Neural crest cell (in vitro differentiated cells): Measurements from ENCODE around the gene METAP1D. TPM values are rescaled to one million over a fixed set of nuclear protein-coding genes. Genes with fewer than 3 reads are reported as not detected.
"Not testable (repeated sequence)": the region's sequence is repeated elsewhere in the genome, so short reads cannot be mapped to it uniquely, and the experiment has no call there.

Source experiments
- DNase-seq: peaks from one replicate; pipeline ENCODE4 v3.0.0; 2021; ENCODE audit warnings: low read depth, mixed read lengths, low spot score
- H3K27ac Mint-ChIP-seq: one replicate; pipeline ENCODE4 v1.8.0; 2021; ENCODE audit warnings: mild to moderate bottlenecking, mixed read lengths; ENCODE audit not compliant: unreplicated experiment
- H3K27me3 Mint-ChIP-seq: 2 replicates; pipeline ENCODE4 v1.8.0; 2021; ENCODE audit warnings: low read depth, mild to moderate bottlenecking, mixed read lengths
- H3K36me3 Mint-ChIP-seq: 2 replicates; pipeline ENCODE4 v1.8.0; 2021; ENCODE audit warnings: low read depth, mild to moderate bottlenecking, mixed read lengths
- H3K4me1 Mint-ChIP-seq: 2 replicates; pipeline ENCODE4 v1.8.0; 2021; ENCODE audit warnings: mixed read lengths
- H3K4me3 Mint-ChIP-seq: one replicate; pipeline ENCODE4 v1.8.0; 2021; ENCODE audit warnings: mild to moderate bottlenecking, mixed read lengths
- H3K9me3 Mint-ChIP-seq: 2 replicates; pipeline ENCODE4 v1.8.0; 2021; ENCODE audit warnings: mixed read lengths
- total RNA-seq: library from RNA; stranded (reverse); gene quantifications from 2 replicates; pipeline ENCODE4 v1.2.1, GENCODE V29; 2021
- TF ChIP-seq, protein P1 (sequence below): fragments of 200-600 bp; sonication (generic); conservative IDR thresholded peaks from 2 replicates; pipeline ENCODE4 v1.5.0; 2021; ENCODE audit warnings: antibody characterized with exemption, mild to moderate bottlenecking

Gene METAP1D
- total RNA-seq, 1 donor from 2014 or later = 11.0 TPM

DNA sequence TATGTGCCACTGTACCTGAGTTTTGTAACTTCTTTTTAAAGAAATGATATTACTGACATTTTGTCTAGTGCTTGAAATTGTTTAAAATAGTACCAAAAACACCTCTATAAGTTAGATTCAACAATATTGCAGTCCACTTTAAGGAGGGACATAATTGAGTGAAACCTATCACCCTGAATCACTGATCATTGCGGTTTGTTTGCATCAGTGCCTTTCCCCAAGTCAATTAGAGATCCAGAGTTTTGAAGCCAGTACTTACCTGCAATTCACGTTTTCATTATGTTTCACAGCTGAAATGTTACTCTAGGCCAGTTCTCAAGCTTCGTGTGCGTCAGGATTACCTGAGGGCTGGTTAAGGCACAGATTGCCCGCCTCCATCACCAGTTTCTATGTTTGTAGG is 58.9 kb downstream of the METAP1D start:
- Mint-ChIP-seq H3K36me3 (no peaks in the 10 kb centered on the region), H3K4me1 (peaks cover 42% of the 10 kb centered on the region), H3K4me3 (no peak overlapping the region)

DNA sequence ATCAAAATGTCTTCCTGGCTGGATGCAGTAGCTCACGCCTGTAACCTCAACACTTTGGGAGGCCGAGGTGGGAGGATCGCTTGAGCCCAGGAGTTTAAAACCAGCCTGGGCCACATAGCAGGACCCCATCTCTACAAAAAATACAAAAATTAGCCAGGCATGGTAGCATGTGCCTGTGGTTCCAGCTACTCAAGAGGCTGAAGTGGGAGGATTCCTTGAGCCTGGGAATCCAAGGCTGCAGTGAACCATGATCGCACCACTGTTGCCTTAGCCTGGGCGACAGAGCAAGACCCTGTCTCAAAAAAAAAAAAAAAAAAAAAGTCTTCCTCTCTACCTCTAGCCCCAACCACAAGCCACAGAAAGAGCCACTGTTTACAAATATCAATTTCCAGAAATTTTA is 60.4 kb downstream of the METAP1D start:
- not testable (repeated sequence) for DNase-seq, H3K27ac Mint-ChIP-seq

More for the DNA sequence above, 58.9 kb downstream of the METAP1D start:
- no peak for DNase-seq
- Mint-ChIP-seq H3K27me3 (no peaks in the 10 kb centered on the region), H3K9me3 (no peaks in the 10 kb centered on the region), H3K27ac (no peak overlapping the region)
- TF ChIP-seq, protein P1, sequence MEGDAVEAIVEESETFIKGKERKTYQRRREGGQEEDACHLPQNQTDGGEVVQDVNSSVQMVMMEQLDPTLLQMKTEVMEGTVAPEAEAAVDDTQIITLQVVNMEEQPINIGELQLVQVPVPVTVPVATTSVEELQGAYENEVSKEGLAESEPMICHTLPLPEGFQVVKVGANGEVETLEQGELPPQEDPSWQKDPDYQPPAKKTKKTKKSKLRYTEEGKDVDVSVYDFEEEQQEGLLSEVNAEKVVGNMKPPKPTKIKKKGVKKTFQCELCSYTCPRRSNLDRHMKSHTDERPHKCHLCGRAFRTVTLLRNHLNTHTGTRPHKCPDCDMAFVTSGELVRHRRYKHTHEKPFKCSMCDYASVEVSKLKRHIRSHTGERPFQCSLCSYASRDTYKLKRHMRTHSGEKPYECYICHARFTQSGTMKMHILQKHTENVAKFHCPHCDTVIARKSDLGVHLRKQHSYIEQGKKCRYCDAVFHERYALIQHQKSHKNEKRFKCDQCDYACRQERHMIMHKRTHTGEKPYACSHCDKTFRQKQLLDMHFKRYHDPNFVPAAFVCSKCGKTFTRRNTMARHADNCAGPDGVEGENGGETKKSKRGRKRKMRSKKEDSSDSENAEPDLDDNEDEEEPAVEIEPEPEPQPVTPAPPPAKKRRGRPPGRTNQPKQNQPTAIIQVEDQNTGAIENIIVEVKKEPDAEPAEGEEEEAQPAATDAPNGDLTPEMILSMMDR = no peak

DNA sequence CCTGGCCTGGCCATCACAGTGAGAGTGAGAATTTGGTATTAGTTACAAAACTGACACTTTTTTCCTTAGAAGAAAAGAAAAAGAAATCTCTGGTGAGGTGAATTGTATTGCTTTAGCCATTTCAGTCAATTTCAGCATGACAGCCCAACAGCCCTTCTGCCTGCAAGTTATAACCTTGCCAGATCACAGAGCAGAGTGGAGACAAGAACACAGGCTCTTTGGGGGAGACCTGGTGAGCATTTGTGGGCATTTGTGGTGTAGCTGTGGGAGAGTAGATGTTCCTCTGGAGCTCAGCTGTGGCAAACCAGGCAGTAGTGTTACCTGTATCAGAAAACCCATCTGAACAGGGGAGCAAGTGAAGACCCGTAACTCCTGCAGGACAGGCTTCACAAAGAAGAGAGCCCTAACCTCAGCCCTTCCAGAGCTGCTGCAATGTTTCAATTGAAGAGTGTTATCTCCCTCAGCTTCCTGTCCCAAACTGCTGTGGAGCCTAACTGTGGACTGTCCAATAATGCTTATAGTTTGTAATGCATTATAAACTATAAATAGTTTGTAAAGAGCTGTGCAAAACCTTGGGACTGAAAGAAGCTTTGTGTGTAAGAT is 62.8 kb downstream of the METAP1D start:
- Mint-ChIP-seq H3K27ac (no peak overlapping the region), H3K4me3 (peak overlapping the region; percentile 56), H3K36me3 (no peaks in the 10 kb centered on the region), H3K27me3 (no peaks in the 10 kb centered on the region), H3K4me1 (peaks cover 50% of the 10 kb centered on the region), H3K9me3 (no peaks in the 10 kb centered on the region)
- no peak for DNase-seq
- TF ChIP-seq, protein P1 = no peak

More for the DNA sequence above, 60.4 kb downstream of the METAP1D start:
- not testable (repeated sequence) for H3K4me3 Mint-ChIP-seq, H3K9me3 Mint-ChIP-seq, H3K27me3 Mint-ChIP-seq, H3K36me3 Mint-ChIP-seq
- peaks cover 44% of the 10 kb centered on the region for H3K4me1 Mint-ChIP-seq

DNA sequence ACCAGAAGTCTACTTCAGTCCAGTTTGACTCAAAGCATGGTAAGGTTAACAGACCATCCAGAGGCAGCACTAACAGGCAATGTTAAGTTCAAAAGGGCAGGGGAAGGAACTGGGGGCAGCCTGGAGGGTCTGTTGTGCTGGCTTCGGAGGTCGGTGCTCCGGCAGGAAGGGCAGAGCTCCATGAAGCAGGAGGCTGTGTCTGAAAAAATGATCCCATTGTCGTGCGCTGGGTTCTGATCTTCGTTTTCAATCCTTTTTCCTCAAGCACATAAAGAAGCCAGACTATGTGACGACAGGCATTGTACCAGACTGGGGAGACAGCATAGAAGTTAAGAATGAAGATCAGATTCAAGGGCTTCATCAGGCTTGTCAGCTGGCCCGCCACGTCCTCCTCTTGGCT is 63.7 kb downstream of the METAP1D start:
- Mint-ChIP-seq H3K36me3 (no peaks in the 10 kb centered on the region), H3K9me3 (no peaks in the 10 kb centered on the region), H3K27ac (peak overlapping the region; percentile 47), H3K4me3 (peak overlapping the region; percentile 46), H3K4me1 (peaks cover 50% of the 10 kb centered on the region), H3K27me3 (no peaks in the 10 kb centered on the region)
- no peak for DNase-seq
- TF ChIP-seq, protein P1 = no peak

DNA sequence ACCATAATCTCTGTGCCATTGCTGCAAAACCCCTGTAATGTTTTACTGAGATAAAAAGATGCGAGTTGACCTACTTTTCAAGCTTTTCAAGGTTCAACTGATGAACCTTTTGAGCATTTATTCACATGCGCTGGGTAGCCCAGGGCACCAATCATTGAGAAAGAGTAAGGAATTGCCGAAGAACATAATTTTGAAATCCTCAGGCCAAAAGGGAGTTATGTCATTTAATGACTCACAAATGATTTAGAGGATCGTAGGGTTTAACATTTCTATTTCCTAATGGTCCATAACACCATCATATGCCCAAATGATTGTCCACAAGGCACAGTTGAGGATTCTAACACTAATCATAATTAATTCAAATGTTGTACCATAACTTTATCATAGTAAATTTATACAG is 65.4 kb downstream of the METAP1D start:
- H3K4me1 Mint-ChIP-seq = peaks cover 54% of the 10 kb centered on the region
- no peak overlapping the region for H3K27ac Mint-ChIP-seq

DNA sequence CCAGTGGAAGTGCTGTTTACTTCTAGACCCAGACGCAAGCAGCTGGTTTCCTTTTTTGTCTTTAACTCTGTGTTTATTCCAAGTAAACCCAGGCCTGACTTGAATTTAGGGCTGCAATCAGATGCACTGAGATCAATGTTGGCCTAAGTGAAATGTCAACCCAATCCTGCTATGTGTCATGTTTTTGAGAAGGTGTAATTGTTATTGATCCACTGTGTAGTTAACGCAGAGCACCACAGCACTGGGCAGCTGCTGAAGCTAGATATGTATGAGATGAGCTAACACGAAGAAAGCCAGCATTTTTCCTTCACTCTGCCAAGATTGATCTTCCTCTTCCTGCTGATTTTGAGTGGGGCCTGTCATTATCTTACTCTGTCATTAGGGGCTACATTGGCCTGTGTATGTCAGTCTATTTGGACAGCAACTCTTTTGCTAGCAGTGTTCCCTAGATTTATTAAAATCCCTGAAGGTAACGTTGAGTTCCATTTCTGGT is 66.7 kb downstream of the METAP1D start:
- Mint-ChIP-seq H3K27me3 (peaks cover 2% of the 10 kb centered on the region), H3K4me1 (peaks cover 51% of the 10 kb centered on the region), H3K9me3 (no peaks in the 10 kb centered on the region), H3K4me3 (no peak overlapping the region), H3K27ac (no peak overlapping the region), H3K36me3 (peaks cover 2% of the 10 kb centered on the region)
- TF ChIP-seq, protein P1 = no peak
- DNase-seq = no peak

More for the DNA sequence above, 65.4 kb downstream of the METAP1D start:
- TF ChIP-seq, protein P1 = no peak
- Mint-ChIP-seq H3K27me3 (no peaks in the 10 kb centered on the region), H3K9me3 (no peaks in the 10 kb centered on the region), H3K4me3 (no peak overlapping the region), H3K36me3 (peaks cover 2% of the 10 kb centered on the region)
- no peak for DNase-seq

DNA sequence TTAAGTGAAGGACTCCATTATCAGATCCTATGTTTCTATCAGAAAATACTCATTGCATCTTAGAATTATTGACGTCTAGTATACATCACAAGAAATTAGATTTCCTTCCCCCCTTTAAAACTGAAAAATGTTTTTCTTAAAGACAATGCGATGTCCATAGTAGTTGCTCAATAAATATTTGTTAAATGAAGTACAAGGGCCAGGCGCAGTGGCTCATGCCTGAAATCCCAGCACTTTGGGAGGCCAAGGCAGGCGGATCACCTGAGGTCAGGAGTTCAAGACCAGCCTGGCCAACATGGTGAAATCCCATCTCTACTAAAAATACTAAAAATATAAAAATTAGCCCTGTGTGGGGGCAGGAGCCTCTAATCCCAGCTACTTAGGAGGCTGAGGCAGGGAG is 68.2 kb downstream of the METAP1D start:
- H3K27me3 Mint-ChIP-seq, H3K4me3 Mint-ChIP-seq, H3K36me3 Mint-ChIP-seq, H3K9me3 Mint-ChIP-seq, H3K27ac Mint-ChIP-seq, DNase-seq: not testable (repeated sequence)
- peaks cover 53% of the 10 kb centered on the region for H3K4me1 Mint-ChIP-seq
